Esophagus muscularis mucosa (tissue), 4 donors: ENCODE results near the gene TRDN. TPM values are rescaled to one million over a fixed set of nuclear protein-coding genes. Genes with fewer than 3 reads are reported as not detected.

Experiments
- DNase-seq: peaks from one replicate; pipeline ENCODE4 v3.0.0-alpha.2; 2017; ENCODE audit errors: extremely low spot score
- H3K27ac ChIP-seq, 4 donors: fragments of 200-600 bp; sonication (generic); replicated peaks in 1 of 4; 1 replicate in 3 of 4; 2 replicates in 1 of 4; pipeline ENCODE4 v1.5.1; 2016 to 2019; ENCODE audit warnings: mild to moderate bottlenecking in 1 of 4
- H3K27me3 ChIP-seq, 4 donors: fragments of 200-600 bp; sonication (generic); one replicate each; pipeline versions ENCODE4 v1.5.1 to v1.6.0; 2016 to 2019
- H3K36me3 ChIP-seq, 4 donors: fragments of 200-600 bp; sonication (generic); one replicate each; pipeline ENCODE4 v1.5.1; 2016 to 2019
- H3K4me1 ChIP-seq, 4 donors: fragments of 200-600 bp; sonication (generic); one replicate each; pipeline ENCODE4 v1.5.1; 2016 to 2019
- H3K4me3 ChIP-seq, 4 donors: fragments of 200-600 bp; sonication (generic); 1 replicate in 2 of 4; 2 replicates in 2 of 4; pipeline ENCODE4 v1.5.1; 2016 to 2019; ENCODE audit warnings: mild to moderate bottlenecking in 4 of 4, moderate library complexity in 1 of 4
- H3K9me3 ChIP-seq, 4 donors: fragments of 200-600 bp; sonication (generic); 1 replicate in 3 of 4; 2 replicates in 1 of 4; pipeline ENCODE4 v1.5.1; 2016 to 2019
- EP300 ChIP-seq: sonication (generic); formaldehyde crosslinking; IDR thresholded peaks from one replicate; pipeline ENCODE4 v1.6.1; 2017; ENCODE audit warnings: antibody characterized with exemption
- POLR2A ChIP-seq: fragments of 450-650 bp; IDR thresholded peaks from one replicate; pipeline ENCODE4 v1.6.1; 2017; ENCODE audit warnings: antibody characterized with exemption, moderate library complexity, mild to moderate bottlenecking, low read depth
- POLR2AphosphoS5 ChIP-seq, 2 donors: sonication (generic); formaldehyde crosslinking; IDR thresholded peaks; one replicate each; pipeline ENCODE4 v1.6.1; 2017; ENCODE audit warnings: antibody characterized with exemption in 2 of 2
- WGBS: methylation state at CpG from one replicate; pipeline ENCODE4 v1.1.5; 2018; 5-methylcytosine and 5-hydroxymethylcytosine counted together
- intact Hi-C: fragments of 100-400 bp; cut with DNase I; formaldehyde crosslinking; loops from one replicate; pipeline ENCODE4 v1.15.1; 2023
- total RNA-seq, 4 donors: library from RNA; depleted of rRNA; stranded (reverse); fragments of >200 nt; gene quantifications; one replicate each; pipeline versions ENCODE4 v1.1.0 to v1.2.1, GENCODE V29; 2016
- TF ChIP-seq, protein P1 (sequence below), 3 experiments: fragments of 200-600 bp in 2 of 3; fragments of 450-650 bp in 1 of 3; sonication (generic) in 2 of 3; IDR thresholded peaks; one replicate each; pipeline ENCODE4 v1.5.1; 2017 to 2019; ENCODE audit warnings: antibody characterized with exemption in 3 of 3, mild to moderate bottlenecking in 2 of 3, moderate library complexity in 1 of 3

The TRDN gene
- total RNA-seq, 4 donors from 2014 or later: not detected

- no peak for DNase-seq
- intact Hi-C loops: no loop called here
- whole genome bisulfite sequencing: 92% methylated on average over 8 of the region's 8 CpGs
- Histone ChIP-seq H3K4me1 (no peaks in the 10 kb centered on the region), H3K4me3 (no peak overlapping the region), H3K36me3 (no peaks in the 10 kb centered on the region), H3K9me3 (no peaks in the 10 kb centered on the region), H3K27ac (no peak overlapping the region), H3K27me3 (no peaks in the 10 kb centered on the region)
- TF ChIP-seq, protein P1, sequence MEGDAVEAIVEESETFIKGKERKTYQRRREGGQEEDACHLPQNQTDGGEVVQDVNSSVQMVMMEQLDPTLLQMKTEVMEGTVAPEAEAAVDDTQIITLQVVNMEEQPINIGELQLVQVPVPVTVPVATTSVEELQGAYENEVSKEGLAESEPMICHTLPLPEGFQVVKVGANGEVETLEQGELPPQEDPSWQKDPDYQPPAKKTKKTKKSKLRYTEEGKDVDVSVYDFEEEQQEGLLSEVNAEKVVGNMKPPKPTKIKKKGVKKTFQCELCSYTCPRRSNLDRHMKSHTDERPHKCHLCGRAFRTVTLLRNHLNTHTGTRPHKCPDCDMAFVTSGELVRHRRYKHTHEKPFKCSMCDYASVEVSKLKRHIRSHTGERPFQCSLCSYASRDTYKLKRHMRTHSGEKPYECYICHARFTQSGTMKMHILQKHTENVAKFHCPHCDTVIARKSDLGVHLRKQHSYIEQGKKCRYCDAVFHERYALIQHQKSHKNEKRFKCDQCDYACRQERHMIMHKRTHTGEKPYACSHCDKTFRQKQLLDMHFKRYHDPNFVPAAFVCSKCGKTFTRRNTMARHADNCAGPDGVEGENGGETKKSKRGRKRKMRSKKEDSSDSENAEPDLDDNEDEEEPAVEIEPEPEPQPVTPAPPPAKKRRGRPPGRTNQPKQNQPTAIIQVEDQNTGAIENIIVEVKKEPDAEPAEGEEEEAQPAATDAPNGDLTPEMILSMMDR (IDR thresholded peaks at IDR 0.05): no peak
- no peak for TF ChIP-seq EP300
- TF ChIP-seq POLR2AphosphoS5 (IDR thresholded peaks at IDR 0.05): no peak
- no peak for TF ChIP-seq POLR2A
These were observed 341.1 kb downstream of the TRDN start for GRCh38 chr6:123295672-123296071.

DNA sequence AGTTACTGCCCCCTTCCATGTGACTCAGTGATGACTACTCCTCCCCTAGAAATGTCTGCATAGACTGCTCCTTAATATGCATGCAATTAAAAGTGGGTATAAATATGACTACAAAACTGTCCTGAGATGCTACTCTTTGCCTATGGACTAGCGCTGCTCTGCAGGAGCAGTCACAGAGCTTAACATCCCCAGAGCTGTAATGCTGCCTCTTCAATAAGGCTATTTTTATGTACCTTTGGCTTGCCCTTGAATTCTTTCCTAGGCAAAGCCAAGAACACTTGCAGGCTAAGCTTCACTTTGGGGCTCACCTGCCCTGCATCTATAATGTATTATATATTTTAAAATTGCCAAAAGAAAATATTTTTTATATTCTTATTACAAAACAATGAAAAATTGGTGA is 341.6 kb downstream of the TRDN start:
- Histone ChIP-seq H3K27ac (no peak overlapping the region), H3K9me3 (no peaks in the 10 kb centered on the region), H3K27me3 (no peaks in the 10 kb centered on the region), H3K36me3 (no peaks in the 10 kb centered on the region), H3K4me3 (no peak overlapping the region), H3K4me1 (no peaks in the 10 kb centered on the region)
- 100% methylated on average over 1 of the region's 1 CpG for WGBS
- TF ChIP-seq POLR2AphosphoS5 (IDR thresholded peaks at IDR 0.05): no peak
- TF ChIP-seq EP300: no peak
- intact Hi-C loops: no loop called here
- no peak for DNase-seq

DNA sequence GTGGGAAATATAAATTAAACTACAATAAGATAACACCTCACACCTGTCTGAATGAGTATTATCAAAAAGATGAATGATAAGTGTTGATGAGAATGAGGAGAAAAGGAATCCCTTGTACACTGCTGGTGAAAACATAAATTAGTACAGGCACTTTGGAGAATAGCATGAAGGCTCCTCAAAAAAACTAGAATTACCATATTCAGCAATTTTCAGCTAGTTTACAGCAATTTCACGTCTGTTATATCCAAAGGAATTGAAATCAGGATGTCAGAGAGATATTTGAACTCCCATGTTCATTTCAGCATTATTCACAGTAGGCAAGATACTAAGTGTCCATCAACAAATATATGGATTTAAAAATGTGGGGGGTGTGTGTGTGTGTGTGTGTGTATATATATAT is 348.1 kb downstream of the TRDN start:
- Histone ChIP-seq H3K4me1 (no peaks in the 10 kb centered on the region), H3K4me3 (no peak overlapping the region), H3K9me3 (no peaks in the 10 kb centered on the region), H3K36me3 (no peaks in the 10 kb centered on the region), H3K27me3 (no peaks in the 10 kb centered on the region), H3K27ac (no peak overlapping the region)
- DNase-seq: no peak
- TF ChIP-seq POLR2A: no peak
- TF ChIP-seq, protein P1 (IDR thresholded peaks at IDR 0.05): no peak
- TF ChIP-seq POLR2AphosphoS5 (IDR thresholded peaks at IDR 0.05): no peak
- TF ChIP-seq EP300: no peak
- WGBS: 46% methylated on average over 1 of the region's 1 CpG
- intact Hi-C loops: no loop called here

- intact Hi-C loops: no loop called here
- DNase-seq: no peak
- H3K9me3 ChIP-seq: no peaks in the 10 kb centered on the region
- no peak overlapping the region for H3K4me3 ChIP-seq
- TF ChIP-seq, protein P1 (IDR thresholded peaks at IDR 0.05): no peak
- TF ChIP-seq POLR2A (no peak), POLR2AphosphoS5 (IDR thresholded peaks at IDR 0.05) (no peak), EP300 (no peak)
- H3K4me1 ChIP-seq: no peaks in the 10 kb centered on the region
- 47% methylated on average over 3 of the region's 3 CpGs for WGBS
- H3K27me3 ChIP-seq: no peaks in the 10 kb centered on the region
- no peak overlapping the region for H3K27ac ChIP-seq
- no peaks in the 10 kb centered on the region for H3K36me3 ChIP-seq
These were observed 360.2 kb downstream of the TRDN start for GRCh38 chr6:123276546-123276980.

- intact Hi-C loops: no loop called here
- Histone ChIP-seq H3K27ac (no peak overlapping the region), H3K36me3 (no peaks in the 10 kb centered on the region), H3K9me3 (no peaks in the 10 kb centered on the region), H3K4me3 (no peak overlapping the region), H3K27me3 (no peaks in the 10 kb centered on the region), H3K4me1 (no peaks in the 10 kb centered on the region)
- TF ChIP-seq POLR2A: no peak
- DNase-seq: no peak
- 81% methylated on average over 5 of the region's 5 CpGs for WGBS
These were observed 372.8 kb downstream of the TRDN start for GRCh38 chr6:123263981-123264380.

DNA sequence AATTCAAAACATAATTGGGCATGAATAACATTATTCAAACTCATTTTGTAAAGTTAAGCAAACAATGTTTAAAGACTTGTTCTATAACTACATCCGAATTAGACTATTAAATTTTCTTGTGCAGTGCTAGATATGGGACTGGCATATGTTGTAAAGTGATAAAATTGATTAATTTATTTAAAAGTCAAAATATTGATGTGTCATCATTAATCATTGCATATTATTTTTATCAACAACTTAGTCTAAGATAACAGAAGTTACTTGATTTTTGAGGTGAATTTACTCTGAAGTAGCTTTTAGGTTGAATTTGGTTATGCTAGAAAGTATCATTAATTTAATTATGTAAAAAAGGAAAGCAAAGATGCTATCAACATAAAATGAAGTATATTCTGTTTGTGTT is 396.1 kb downstream of the TRDN start:
- peaks cover 0 to 6% (median 0%) of the 10 kb centered on the region in 4 donors for H3K9me3 ChIP-seq
- no peak for DNase-seq
- no peaks in the 10 kb centered on the region for H3K27me3 ChIP-seq
- H3K36me3 ChIP-seq: no peaks in the 10 kb centered on the region
- no peak overlapping the region for H3K4me3 ChIP-seq
- TF ChIP-seq EP300 (no peak), POLR2A (no peak), POLR2AphosphoS5 (IDR thresholded peaks at IDR 0.05) (no peak)
- TF ChIP-seq, protein P1 (IDR thresholded peaks at IDR 0.05): no peak
- intact Hi-C loops: no loop called here
- H3K4me1 ChIP-seq: no peaks in the 10 kb centered on the region
- 65% methylated on average over 1 of the region's 1 CpG for WGBS
- no peak overlapping the region for H3K27ac ChIP-seq
